ENCODE results near the gene VEGFD.
"Not testable (repeated sequence)": the region's sequence is repeated elsewhere in the genome, so short reads cannot be mapped to it uniquely, and the experiment has no call there.

VEGFD gene

GRCh38 chrX:15358533-15358932, 25.7 kb downstream of the VEGFD start:
- DNase-seq = no peak

- no peak for DNase-seq
Observed at GRCh38 chrX:15356444-15356843, 27.8 kb downstream of the VEGFD start.

- no peak for DNase-seq
Observed at GRCh38 chrX:15350329-15350996, 33.8 kb downstream of the VEGFD start.

GRCh38 chrX:15349046-15349445, 35.2 kb downstream of the VEGFD start:
- DNase-seq = peak; percentile 15

GRCh38 chrX:15345976-15346375, 38.2 kb downstream of the VEGFD start:
- no peak for DNase-seq

GRCh38 chrX:15344106-15344505, 40.1 kb downstream of the VEGFD start:
- no peak for DNase-seq

- no peak for DNase-seq
Observed at GRCh38 chrX:15343075-15343476, 41.1 kb downstream of the VEGFD start.

- no peak for DNase-seq
Observed at GRCh38 chrX:15340867-15341266, 43.3 kb downstream of the VEGFD start.

- peak; percentile 33 for DNase-seq
Observed at GRCh38 chrX:15336023-15336413, 48.2 kb downstream of the VEGFD start.

- DNase-seq = peak; percentile 86
Observed at GRCh38 chrX:15335135-15336022, 48.8 kb downstream of the VEGFD start, which contains the start of gene PIGA. Gene PIGA, minus strand, starts transcription at chrX:15335523. Its CDS starts 3,593 bp downstream, at chrX:15331930.

GRCh38 chrX:15334561-15334960, 49.7 kb downstream of the VEGFD start:
- no peak for DNase-seq

GRCh38 chrX:15328821-15329220, 55.4 kb downstream of the VEGFD start:
- DNase-seq = no peak

GRCh38 chrX:15328131-15328530, 56.1 kb downstream of the VEGFD start:
- DNase-seq = no peak

GRCh38 chrX:15322472-15322871, 61.7 kb downstream of the VEGFD start:
- no peak for DNase-seq

GRCh38 chrX:15322072-15322471, 62.1 kb downstream of the VEGFD start:
- DNase-seq = no peak

- no peak for DNase-seq
Observed at GRCh38 chrX:15321447-15321846, 62.8 kb downstream of the VEGFD start.

- DNase-seq = no peak
Observed at GRCh38 chrX:15320297-15320696, 63.9 kb downstream of the VEGFD start.

GRCh38 chrX:15319075-15319474, 65.1 kb downstream of the VEGFD start:
- no peak for DNase-seq

- no peak for DNase-seq
Observed at GRCh38 chrX:15315509-15315908, 68.7 kb downstream of the VEGFD start, which contains the start of gene ASB11. Gene ASB11, minus strand, starts transcription at chrX:15315640. Its CDS starts 35 bp downstream, at chrX:15315605.

- no peak for DNase-seq
Observed at GRCh38 chrX:15314472-15314871, 69.7 kb downstream of the VEGFD start.

- no peak for DNase-seq
Observed at GRCh38 chrX:15311119-15311518, 73.1 kb downstream of the VEGFD start.

- no peak for DNase-seq
Observed at GRCh38 chrX:15310117-15310516, 74.1 kb downstream of the VEGFD start.

GRCh38 chrX:15305899-15306298, 78.3 kb downstream of the VEGFD start:
- DNase-seq = not testable (repeated sequence)

- no peak for DNase-seq
Observed at GRCh38 chrX:15301924-15302323, 82.3 kb downstream of the VEGFD start.

All from activated T-cell treated with anti-CD3 and anti-CD28 coated beads, Interleukin-2, amount 50 U/mL, for 1 hour (primary cell).